Hepatocyte (in vitro differentiated cells): ENCODE data around the gene PCAT6. TPM values are rescaled to one million over a fixed set of nuclear protein-coding genes. Genes with fewer than 3 reads are reported as not detected.
A peak's percentile ranks its signal among the peaks of the same experiment; 100 is the strongest.

Experiments
- DNase-seq: peaks from one replicate; pipeline ENCODE4 v3.0.0-alpha.2; 2016; ENCODE audit warnings: low spot score
- H2AFZ ChIP-seq: fragments of 200-600 bp; sonication (generic); 2 replicates; pipeline ENCODE4 v1.6.0; 2016; ENCODE audit warnings: antibody characterized with exemption, mild to moderate bottlenecking
- H3K27ac ChIP-seq: fragments of 200-600 bp; sonication (generic); 2 replicates; pipeline ENCODE4 v1.5.1; 2016; ENCODE audit warnings: mild to moderate bottlenecking
- H3K27me3 ChIP-seq: fragments of 200-600 bp; sonication (generic); 2 replicates; pipeline ENCODE4 v1.6.1; 2016
- H3K36me3 ChIP-seq: fragments of 200-600 bp; sonication (generic); replicated peaks from 2 replicates; pipeline ENCODE4 v1.5.1; 2016; ENCODE audit warnings: low read depth; ENCODE audit not compliant: insufficient read depth
- H3K4me1 ChIP-seq: fragments of 200-600 bp; sonication (generic); 2 replicates; pipeline ENCODE4 v1.5.1; 2016; ENCODE audit warnings: mild to moderate bottlenecking, moderate library complexity; ENCODE audit not compliant: insufficient read depth
- H3K4me2 ChIP-seq: fragments of 200-600 bp; sonication (generic); 2 replicates; pipeline ENCODE4 v1.6.0; 2016
- H3K4me3 ChIP-seq: fragments of 200-600 bp; sonication (generic); 2 replicates; pipeline ENCODE4 v1.5.1; 2016; ENCODE audit warnings: mild to moderate bottlenecking
- H3K79me2 ChIP-seq: fragments of 200-600 bp; sonication (generic); 2 replicates; pipeline ENCODE4 v1.6.0; 2017; ENCODE audit warnings: mild to moderate bottlenecking
- H3K9me2 ChIP-seq: fragments of 200-600 bp; sonication (generic); replicated peaks from 2 replicates; pipeline ENCODE4 v1.6.0; 2017; ENCODE audit warnings: mild to moderate bottlenecking; ENCODE audit not compliant: insufficient read depth
- H3K9me3 ChIP-seq: fragments of 200-600 bp; sonication (generic); 2 replicates; pipeline ENCODE4 v1.5.1; 2016; ENCODE audit warnings: low read depth, mild to moderate bottlenecking
- H4K20me1 ChIP-seq: fragments of 200-600 bp; sonication (generic); 2 replicates; pipeline ENCODE4 v1.6.0; 2016; ENCODE audit warnings: mild to moderate bottlenecking; ENCODE audit not compliant: insufficient read depth, poor library complexity, severe bottlenecking
- CTCF ChIP-seq: fragments of 200-600 bp; sonication (generic); IDR thresholded peaks from 2 replicates; pipeline ENCODE4 v1.5.1; 2016; ENCODE audit warnings: antibody characterized with exemption, mild to moderate bottlenecking; ENCODE audit not compliant: poor library complexity
- EZH2 ChIP-seq: fragments of 200-600 bp; sonication (generic); IDR thresholded peaks from 2 replicates; pipeline ENCODE4 v1.6.1; 2016; ENCODE audit warnings: antibody characterized with exemption, mild to moderate bottlenecking, borderline replicate concordance
- EZH2phosphoT487 ChIP-seq: fragments of 200-600 bp; sonication (generic); IDR thresholded peaks from one replicate; pipeline ENCODE4 v1.6.1; 2018; ENCODE audit warnings: antibody characterized with exemption, mild to moderate bottlenecking, low read depth, moderate library complexity; ENCODE audit not compliant: unreplicated experiment, severe bottlenecking
- WGBS: methylation state at CpG from one replicate; pipeline ENCODE4 v1.1.6; 2016; ENCODE audit warnings: low lambda C conversion rate; ENCODE audit errors: missing lambda C conversion rate; 5-methylcytosine and 5-hydroxymethylcytosine counted together
- polyA plus RNA-seq: library from polyadenylated mRNA; unstranded; fragments of >200 nt; fragmentation: Nextera tagmentation; extraction: Ambion mirVana; gene quantifications from 2 replicates; pipeline ENCODE4 v1.2.1, GENCODE V29; 2016
- total RNA-seq: library from RNA; depleted of rRNA; stranded (reverse); fragments of >200 nt; gene quantifications from 2 replicates; pipeline ENCODE4 v1.2.3, GENCODE V29; 2014

PCAT6 gene
- total and polyA plus RNA-seq, 2 experiments from 2014 or later = 0.60 to 11.1 TPM

- 6% methylated on average over 35 of the region's 43 CpGs for WGBS
- no peaks in the 10 kb centered on the region for H3K27me3 ChIP-seq
- DNase-seq = peak; percentile 54
- peaks cover 16% of the 10 kb centered on the region for H3K79me2 ChIP-seq
- H3K27ac ChIP-seq = peak overlapping the region; percentile 84
- peaks cover 5% of the 10 kb centered on the region for H4K20me1 ChIP-seq
- TF ChIP-seq CTCF = no peak
- no peak for TF ChIP-seq EZH2phosphoT487
- TF ChIP-seq EZH2 = no peak
- H3K36me3 ChIP-seq = no peaks in the 10 kb centered on the region
- H2AFZ ChIP-seq = peak overlapping the region; percentile 42
- H3K9me2 ChIP-seq = no peaks in the 10 kb centered on the region
- H3K9me3 ChIP-seq = no peaks in the 10 kb centered on the region
- H3K4me2 ChIP-seq = peak overlapping the region; percentile 93
- peak overlapping the region; percentile 40 for H3K4me3 ChIP-seq
- peaks cover 21% of the 10 kb centered on the region for H3K4me1 ChIP-seq
These were observed 782 bp downstream of the PCAT6 start for GRCh38 chr1:202811296-202812175.

- Histone ChIP-seq H4K20me1 (no peaks in the 10 kb centered on the region), H3K9me2 (no peaks in the 10 kb centered on the region), H3K27ac (no peak overlapping the region), H3K9me3 (no peaks in the 10 kb centered on the region), H2AFZ (no peak overlapping the region), H3K36me3 (no peaks in the 10 kb centered on the region), H3K4me1 (peaks cover 21% of the 10 kb centered on the region), H3K4me3 (no peak overlapping the region), H3K79me2 (peaks cover 8% of the 10 kb centered on the region), H3K4me2 (peak overlapping the region; percentile 93), H3K27me3 (no peaks in the 10 kb centered on the region)
- TF ChIP-seq EZH2phosphoT487 = no peak
- TF ChIP-seq EZH2 = no peak
- no peak for TF ChIP-seq CTCF
- no peak for DNase-seq
- 49% methylated on average over 9 of the region's 9 CpGs for WGBS
These were observed 1.6 kb downstream of the PCAT6 start for GRCh38 chr1:202812176-202813026.

GRCh38 chr1:202815120-202815519, 4.4 kb downstream of the PCAT6 start:
- no peak for DNase-seq
- H3K36me3 ChIP-seq = no peaks in the 10 kb centered on the region
- no peaks in the 10 kb centered on the region for H3K9me3 ChIP-seq
- no peaks in the 10 kb centered on the region for H3K27me3 ChIP-seq
- H3K4me2 ChIP-seq = no peak overlapping the region
- no peak for TF ChIP-seq EZH2
- TF ChIP-seq CTCF = no peak
- TF ChIP-seq EZH2phosphoT487 = no peak
- WGBS = 73% methylated on average over 10 of the region's 10 CpGs
- no peaks in the 10 kb centered on the region for H4K20me1 ChIP-seq
- no peak overlapping the region for H3K27ac ChIP-seq
- no peaks in the 10 kb centered on the region for H3K79me2 ChIP-seq
- H3K9me2 ChIP-seq = no peaks in the 10 kb centered on the region
- peaks cover 16% of the 10 kb centered on the region for H3K4me1 ChIP-seq
- H2AFZ ChIP-seq = no peak overlapping the region
- H3K4me3 ChIP-seq = no peak overlapping the region
